Lower leg skin (tissue), 4 donors: ENCODE results near the gene CLDN6. TPM values are rescaled to one million over a fixed set of nuclear protein-coding genes. Genes with fewer than 3 reads are reported as not detected.

Source experiments
- DNase-seq, 2 donors: peaks; one replicate each; pipeline ENCODE4 v3.0.0-alpha.2; 2019; ENCODE audit warnings: low spot score in 2 of 2
- H3K4me3 ChIP-seq: fragments of 200-600 bp; sonication (generic); 2 replicates; pipeline ENCODE4 v1.5.1; 2017; ENCODE audit warnings: mild to moderate bottlenecking, low read depth; ENCODE audit not compliant: poor library complexity, severe bottlenecking
- POLR2A ChIP-seq, 2 donors: fragments of 450-650 bp; IDR thresholded peaks; one replicate each; pipeline ENCODE4 v1.6.1; 2016 to 2017; ENCODE audit warnings: antibody characterized with exemption in 2 of 2, mild to moderate bottlenecking in 1 of 2, moderate library complexity in 1 of 2
- WGBS, 2 donors: methylation state at CpG; one replicate each; pipeline ENCODE4 v1.1.5; 2018; 5-methylcytosine and 5-hydroxymethylcytosine counted together
- intact Hi-C: fragments of 100-400 bp; cut with DNase I; formaldehyde crosslinking; loops from one replicate; pipeline ENCODE4 v1.15.0; 2023; ENCODE audit warnings: low total_unique reads
- total RNA-seq, 4 donors: library from RNA; depleted of rRNA; stranded (reverse); fragments of >200 nt; gene quantifications; one replicate each; pipeline ENCODE4 v1.1.0, GENCODE V29; 2016
- TF ChIP-seq, protein P1 (sequence below), 3 donors: fragments of 450-650 bp; IDR thresholded peaks; one replicate each; pipeline ENCODE4 v1.5.1; 2016; ENCODE audit warnings: antibody characterized with exemption in 3 of 3, mild to moderate bottlenecking in 3 of 3, moderate library complexity in 2 of 3

CLDN6 gene
- total RNA-seq, 4 donors from 2014 or later = not detected

DNA sequence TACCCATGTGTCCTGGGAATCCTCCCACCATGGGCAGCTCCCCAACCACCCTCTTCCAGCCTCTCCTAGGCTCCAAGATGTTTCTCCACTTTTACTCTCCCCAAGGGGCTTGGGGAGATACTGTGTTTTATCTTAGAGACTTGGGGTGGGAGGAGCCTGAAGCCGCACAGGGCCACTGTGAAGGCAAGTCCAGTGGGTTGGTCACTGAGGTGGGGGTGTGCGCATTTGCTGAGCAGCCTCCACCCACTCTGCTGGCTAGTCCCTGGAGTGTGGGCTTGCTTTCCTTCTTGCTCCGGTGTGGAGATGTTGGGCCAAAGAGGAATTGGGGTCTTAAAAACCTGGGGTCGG is 9.3 kb downstream of the CLDN6 start:
- 45 to 87% methylated on average over 4 of the region's 4 CpGs for WGBS, 2 donors
- H3K4me3 ChIP-seq = no peak overlapping the region
- intact Hi-C loops = no loop called here
- TF ChIP-seq, protein P1, sequence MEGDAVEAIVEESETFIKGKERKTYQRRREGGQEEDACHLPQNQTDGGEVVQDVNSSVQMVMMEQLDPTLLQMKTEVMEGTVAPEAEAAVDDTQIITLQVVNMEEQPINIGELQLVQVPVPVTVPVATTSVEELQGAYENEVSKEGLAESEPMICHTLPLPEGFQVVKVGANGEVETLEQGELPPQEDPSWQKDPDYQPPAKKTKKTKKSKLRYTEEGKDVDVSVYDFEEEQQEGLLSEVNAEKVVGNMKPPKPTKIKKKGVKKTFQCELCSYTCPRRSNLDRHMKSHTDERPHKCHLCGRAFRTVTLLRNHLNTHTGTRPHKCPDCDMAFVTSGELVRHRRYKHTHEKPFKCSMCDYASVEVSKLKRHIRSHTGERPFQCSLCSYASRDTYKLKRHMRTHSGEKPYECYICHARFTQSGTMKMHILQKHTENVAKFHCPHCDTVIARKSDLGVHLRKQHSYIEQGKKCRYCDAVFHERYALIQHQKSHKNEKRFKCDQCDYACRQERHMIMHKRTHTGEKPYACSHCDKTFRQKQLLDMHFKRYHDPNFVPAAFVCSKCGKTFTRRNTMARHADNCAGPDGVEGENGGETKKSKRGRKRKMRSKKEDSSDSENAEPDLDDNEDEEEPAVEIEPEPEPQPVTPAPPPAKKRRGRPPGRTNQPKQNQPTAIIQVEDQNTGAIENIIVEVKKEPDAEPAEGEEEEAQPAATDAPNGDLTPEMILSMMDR (IDR thresholded peaks at IDR 0.05) = no peak
- no peak for TF ChIP-seq POLR2A (IDR thresholded peaks at IDR 0.05)
- no peak for DNase-seq

DNA sequence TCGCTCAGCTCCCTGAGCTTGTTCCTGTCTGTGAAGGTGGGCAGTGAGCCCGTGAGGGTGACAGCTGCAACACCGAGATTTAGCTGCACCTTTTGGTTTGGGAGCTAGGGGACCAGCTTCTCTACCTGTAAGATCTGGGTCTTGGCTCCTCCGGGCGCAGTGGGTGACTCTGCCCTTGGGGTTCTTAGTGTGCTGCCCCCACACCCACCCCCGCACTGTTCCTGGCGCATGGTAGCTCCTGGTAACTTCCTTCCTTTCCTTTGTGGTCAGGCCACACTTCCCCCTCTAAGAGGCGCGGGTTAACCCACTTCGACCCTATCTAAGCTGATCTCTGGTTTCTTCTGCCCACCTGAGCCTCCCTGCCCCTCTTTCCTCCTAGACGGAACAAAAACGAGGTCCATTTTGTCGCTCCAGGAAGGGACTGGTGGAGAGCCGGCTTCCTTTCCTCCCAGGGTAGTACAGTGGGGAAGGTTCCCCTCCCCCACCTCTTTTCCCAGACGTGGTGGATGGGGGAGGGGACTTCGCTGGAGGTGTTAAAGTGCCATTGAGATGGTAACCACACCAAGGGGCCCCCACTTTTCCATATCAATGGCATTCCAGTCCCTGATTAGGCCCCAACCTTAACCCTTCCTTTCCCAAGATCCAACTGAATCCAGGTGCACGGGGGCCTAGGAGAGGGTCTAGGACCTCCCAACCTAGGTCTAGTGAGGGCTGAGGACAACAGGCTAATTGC is 9.9 kb downstream of the CLDN6 start:
- TF ChIP-seq, protein P1 (IDR thresholded peaks at IDR 0.05) = no peak
- no peak for TF ChIP-seq POLR2A (IDR thresholded peaks at IDR 0.05)
- no peak overlapping the region for H3K4me3 ChIP-seq
- 33 to 38% methylated on average over 16 to 17 of the region's 17 CpGs for WGBS, 2 donors
- DNase-seq = no peak
- intact Hi-C loops = no loop called here

DNA sequence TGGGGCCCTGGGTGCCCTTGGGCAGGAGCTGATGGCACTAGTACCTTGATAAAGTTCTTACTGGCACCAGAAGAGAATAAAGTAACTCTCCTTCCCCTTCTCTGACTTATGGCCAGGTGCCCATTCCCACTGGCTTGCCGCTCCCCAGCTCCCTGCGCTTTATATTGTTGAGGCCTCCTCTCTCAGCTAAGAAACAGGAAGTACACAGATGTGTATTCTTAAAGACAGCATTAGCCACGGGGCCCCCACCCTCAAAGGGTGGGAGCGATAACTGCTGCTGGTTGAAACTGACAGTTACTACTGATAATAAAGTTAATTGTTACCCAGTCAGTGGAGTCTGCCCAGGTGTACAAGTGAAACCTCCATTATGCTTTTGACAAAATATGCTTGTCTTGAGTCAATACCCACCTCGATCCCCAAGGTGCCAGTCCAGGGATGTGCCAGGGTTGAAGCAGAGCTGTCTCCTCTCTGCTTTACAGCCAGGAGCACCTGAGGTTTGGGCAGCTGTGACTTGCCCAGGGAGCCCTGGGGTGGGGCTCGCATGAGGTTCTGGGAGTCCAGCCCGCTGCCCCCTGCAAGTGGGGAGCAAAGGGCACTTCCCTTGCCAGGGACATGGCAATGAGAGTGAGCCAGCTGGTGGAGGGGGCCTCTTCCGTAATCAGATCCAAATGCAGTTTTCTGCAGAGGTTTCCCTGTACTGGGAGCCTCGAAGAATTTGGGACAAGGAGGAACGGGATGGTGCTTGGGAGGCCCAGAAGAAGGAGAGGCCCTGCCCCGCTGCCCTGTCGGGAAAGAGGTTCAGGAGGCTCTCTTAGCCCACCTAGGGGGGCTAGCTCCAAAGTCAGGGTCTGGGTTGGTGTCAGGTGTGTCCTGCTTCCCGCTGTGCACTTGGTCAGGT is 10.7 kb downstream of the CLDN6 start:
- 57 to 63% methylated on average over 11 to 13 of the region's 13 CpGs for WGBS, 2 donors
- no peak overlapping the region for H3K4me3 ChIP-seq

GRCh38 chr16:3004781-3005284 is 13.2 kb downstream of the CLDN6 start:
- no peak for DNase-seq
- TF ChIP-seq, protein P1 (IDR thresholded peaks at IDR 0.05) = no peak
- no peak for TF ChIP-seq POLR2A (IDR thresholded peaks at IDR 0.05)
- WGBS, 2 donors = 11% methylated on average over 25 of the region's 25 CpGs
- intact Hi-C loops = no loop called here
- no peak overlapping the region for H3K4me3 ChIP-seq

More for the DNA sequence above, 10.7 kb downstream of the CLDN6 start:
- TF ChIP-seq, protein P1 (IDR thresholded peaks at IDR 0.05) = no peak
- no peak for TF ChIP-seq POLR2A (IDR thresholded peaks at IDR 0.05)
- intact Hi-C loops = no loop called here
- no peak for DNase-seq

DNA sequence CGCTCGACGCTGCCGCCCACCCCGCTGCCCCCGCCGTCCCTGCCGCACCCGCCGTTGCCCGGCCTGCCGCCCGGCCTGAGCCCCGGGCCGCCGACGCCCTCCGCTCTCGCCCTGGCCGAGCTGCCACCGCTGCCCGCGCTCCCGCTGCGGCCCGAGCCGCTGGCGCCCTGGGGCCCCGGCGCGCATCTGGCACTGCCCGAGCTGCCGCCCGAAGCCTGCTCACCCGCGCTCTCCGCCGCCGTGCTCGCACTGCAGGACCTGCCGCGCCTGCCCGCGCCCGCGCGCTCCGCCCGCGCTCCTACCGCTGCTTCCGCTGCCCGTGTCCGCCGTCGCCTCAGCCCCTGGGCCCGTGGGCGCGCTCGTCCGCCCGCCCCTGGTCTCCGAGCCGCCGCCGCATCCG is 13.7 kb downstream of the CLDN6 start:
- intact Hi-C loops = no loop called here
- no peak overlapping the region for H3K4me3 ChIP-seq
- DNase-seq = no peak
- WGBS, 2 donors = 0 to 1% methylated on average over 34 to 35 of the region's 67 CpGs
- TF ChIP-seq POLR2A (IDR thresholded peaks at IDR 0.05) = no peak
- TF ChIP-seq, protein P1 (IDR thresholded peaks at IDR 0.05) = no peak
